Left colon (tissue), 2 donors: Measurements from ENCODE around the gene ITGAV. TPM values are rescaled to one million over a fixed set of nuclear protein-coding genes. Genes with fewer than 3 reads are reported as not detected.

Source experiments
- total RNA-seq, 2 donors: library from RNA; stranded (reverse); fragmentation: NEBNext Ultra II Directional; extraction: Animal tissue kit (Norgen Biotek cat#: 25700); gene quantifications; one replicate each; pipeline ENCODE4 v1.2.1, GENCODE V29; 2021
- donor health status: DM: no; HTN: no; CAD: no.
- donor health status: DM: yes; HTN: yes; CAD: no.

Gene ITGAV
- total RNA-seq, 2 donors from 2014 or later: 39.6 to 50.8 TPM

Other genes with a start within 250 kb of the ITGAV start
- gene ZC3H15, start 103.8 kb upstream of the ITGAV start, total RNA-seq: 10 to 100 TPM; 46.6 to 48.5 TPM
- gene FAM171B, start 104.0 kb downstream of the ITGAV start, total RNA-seq: 1 to 10 TPM in 1 of 2 donors, under 1 TPM in 1; 0.85 to 2.7 TPM